Measurements from ENCODE around the gene WNT1. TPM values are rescaled to one million over a fixed set of nuclear protein-coding genes. Genes with fewer than 3 reads are reported as not detected.

Gene WNT1
- total and polyA plus RNA-seq, 9 donors: not detected

GRCh38 chr12:48979602-48980388, 1.7 kb downstream of the WNT1 start:
- peaks cover 11% of the 10 kb centered on the region for H3K4me1 ChIP-seq (ENCODE audit: insufficient read depth)
- H3K9me3 ChIP-seq: no peaks in the 10 kb centered on the region
- H3K4me3 ChIP-seq: no peak overlapping the region
- intact Hi-C loops (cut with DNase I): loop anchor here in 1 of 4 donors (10.0 kb wide), 1 partner anchor 55 kb away; the partner anchor contains the start of gene FKBP11
- no peak overlapping the region for H3K27ac ChIP-seq
- peaks cover 7% of the 10 kb centered on the region for H3K27me3 ChIP-seq
- H3K36me3 ChIP-seq: no peaks in the 10 kb centered on the region
- DNase-seq: peak in 1 of 5 donors; percentile 48
- 1 to 2% (median 1%) methylated on average over 50 to 55 of the region's 55 CpGs for WGBS, 3 donors
- TF ChIP-seq EP300 (IDR thresholded peaks at IDR 0.05): no peak
- TF ChIP-seq CTCF (IDR thresholded peaks at IDR 0.05): no peak
- TF ChIP-seq POLR2A (IDR thresholded peaks at IDR 0.05): no peak

- no peaks in the 10 kb centered on the region for H3K9me3 ChIP-seq
- WGBS, 3 donors: 1 to 6% (median 1%) methylated on average over 40 to 46 of the region's 46 CpGs
- DNase-seq: no peak
- H3K27me3 ChIP-seq: peaks cover 7% of the 10 kb centered on the region
- intact Hi-C loops (cut with DNase I): loop anchor here in 1 of 4 donors (10.0 kb wide), 1 partner anchor 56 kb away; the partner anchor contains the start of gene FKBP11
- no peaks in the 10 kb centered on the region for H3K36me3 ChIP-seq
- peak overlapping the region; percentile 12 for H3K4me3 ChIP-seq
- no peak overlapping the region for H3K27ac ChIP-seq
- TF ChIP-seq EP300 (IDR thresholded peaks at IDR 0.05) (no peak), CTCF (IDR thresholded peaks at IDR 0.05) (no peak), POLR2A (IDR thresholded peaks at IDR 0.05) (no peak)
- H3K4me1 ChIP-seq (ENCODE audit: insufficient read depth): peaks cover 11% of the 10 kb centered on the region
Measured at GRCh38 chr12:48980389-48980952, 2.3 kb downstream of the WNT1 start.

GRCh38 chr12:48980953-48981756, 3.0 kb downstream of the WNT1 start:
- H3K4me1 ChIP-seq (ENCODE audit: insufficient read depth): peaks cover 11% of the 10 kb centered on the region
- 1 to 4% (median 2%) methylated on average over 88 to 91 of the region's 91 CpGs for WGBS, 3 donors
- no peaks in the 10 kb centered on the region for H3K36me3 ChIP-seq
- intact Hi-C loops (cut with DNase I): loop anchor here in 1 of 4 donors (10.0 kb wide), 1 partner anchor 56 kb away; the partner anchor contains the start of gene FKBP11
- TF ChIP-seq CTCF (IDR thresholded peaks at IDR 0.05) (no peak), POLR2A (IDR thresholded peaks at IDR 0.05) (no peak), EP300 (IDR thresholded peaks at IDR 0.05) (no peak)
- DNase-seq: no peak
- H3K27me3 ChIP-seq: peaks cover 7% of the 10 kb centered on the region
- H3K4me3 ChIP-seq: no peak overlapping the region
- H3K27ac ChIP-seq: no peak overlapping the region
- no peaks in the 10 kb centered on the region for H3K9me3 ChIP-seq

- TF ChIP-seq CTCF (IDR thresholded peaks at IDR 0.05) (no peak), EP300 (IDR thresholded peaks at IDR 0.05) (no peak), POLR2A (IDR thresholded peaks at IDR 0.05) (no peak)
- Histone ChIP-seq H3K9me3 (no peaks in the 10 kb centered on the region), H3K27ac (no peak overlapping the region), H3K4me3 (no peak overlapping the region), H3K4me1 (ENCODE audit: insufficient read depth) (peaks cover 11% of the 10 kb centered on the region), H3K27me3 (peaks cover 7% of the 10 kb centered on the region), H3K36me3 (no peaks in the 10 kb centered on the region)
- intact Hi-C loops (cut with DNase I): loop anchor here in 1 of 4 donors (10.0 kb wide), 1 partner anchor 57 kb away; the partner anchor contains the start of gene FKBP11
- 4 to 17% (median 6%) methylated on average over 13 of the region's 13 CpGs for WGBS, 3 donors
- no peak for DNase-seq
Measured at GRCh38 chr12:48981757-48982157, 3.6 kb downstream of the WNT1 start.

Measured in ovary (tissue), 9 donors.